Measurements from ENCODE around the gene RARG.

The RARG gene

GRCh38 chr12:53268630-53269562, 36.9 kb upstream of the RARG start:
- TF ChIP-seq CTCF (IDR thresholded peaks at IDR 0.05; ENCODE audit: low read depth, low read length): no peak
- peak overlapping the region; percentile 71 for H3K4me3 ChIP-seq (ENCODE audit: low read depth, low read length)

GRCh38 chr12:53267999-53268629, 36.1 kb upstream of the RARG start, which contains the start of gene ESPL1:
ESPL1 (plus strand) TSS chr12:53268299; CDS start chr12:53268767, 468 bp downstream.
- no peak for TF ChIP-seq CTCF (IDR thresholded peaks at IDR 0.05; ENCODE audit: low read depth, low read length)
- peak within 1 kb of the TSS; percentile 71 for H3K4me3 ChIP-seq (ENCODE audit: low read depth, low read length)

GRCh38 chr12:53267306-53267998, 35.4 kb upstream of the RARG start:
- no peak for TF ChIP-seq CTCF (IDR thresholded peaks at IDR 0.05; ENCODE audit: low read depth, low read length)
- H3K4me3 ChIP-seq (ENCODE audit: low read depth, low read length): peak overlapping the region; percentile 71

- no peak for TF ChIP-seq CTCF (IDR thresholded peaks at IDR 0.05; ENCODE audit: low read depth, low read length)
- no peak overlapping the region for H3K4me3 ChIP-seq (ENCODE audit: low read depth, low read length)
These were observed 33.8 kb upstream of the RARG start for GRCh38 chr12:53265783-53266182.

- TF ChIP-seq CTCF (IDR thresholded peaks at IDR 0.05; ENCODE audit: low read depth, low read length): no peak
- no peak overlapping the region for H3K4me3 ChIP-seq (ENCODE audit: low read depth, low read length)
These were observed 27.9 kb upstream of the RARG start for GRCh38 chr12:53259891-53260290.

- no peak for TF ChIP-seq CTCF (IDR thresholded peaks at IDR 0.05; ENCODE audit: low read depth, low read length)
- no peak overlapping the region for H3K4me3 ChIP-seq (ENCODE audit: low read depth, low read length)
These were observed 26.8 kb upstream of the RARG start for GRCh38 chr12:53258541-53259539.
